NCI-H510A treated with DMSO at 0.1 percent for 48 hours (cell line): ENCODE measurements around the gene CPNE5.

Source experiments
- DNase-seq: peaks from one replicate; lab custom pipeline; 2025; lab: John Stamatoyannopoulos, UW

Gene CPNE5

DNA sequence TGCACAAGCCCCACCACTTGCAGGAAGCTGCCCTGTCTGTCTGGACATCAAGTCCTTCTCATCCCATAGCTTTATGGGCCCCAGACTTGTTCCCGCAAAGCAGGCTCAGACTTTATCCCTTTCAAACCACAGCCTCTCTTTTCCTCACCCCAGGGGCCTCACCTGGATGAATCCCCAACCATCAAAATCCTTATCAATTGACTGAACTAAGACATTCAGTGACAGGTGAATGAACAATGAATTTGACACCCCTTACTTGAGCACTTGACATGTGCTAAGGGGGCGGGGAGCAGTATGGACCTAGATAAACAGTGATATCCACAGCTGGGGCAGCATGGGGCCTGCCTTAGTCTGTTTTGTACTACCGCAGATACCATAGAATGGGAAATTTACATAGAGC, 136.6 kb downstream of the CPNE5 start:
- DNase-seq: no peak

- DNase-seq: peak; percentile 46
These were observed 137.7 kb downstream of the CPNE5 start for GRCh38 chr6:36701401-36701991.

GRCh38 chr6:36700831-36701230, 138.4 kb downstream of the CPNE5 start:
- DNase-seq: no peak

DNA sequence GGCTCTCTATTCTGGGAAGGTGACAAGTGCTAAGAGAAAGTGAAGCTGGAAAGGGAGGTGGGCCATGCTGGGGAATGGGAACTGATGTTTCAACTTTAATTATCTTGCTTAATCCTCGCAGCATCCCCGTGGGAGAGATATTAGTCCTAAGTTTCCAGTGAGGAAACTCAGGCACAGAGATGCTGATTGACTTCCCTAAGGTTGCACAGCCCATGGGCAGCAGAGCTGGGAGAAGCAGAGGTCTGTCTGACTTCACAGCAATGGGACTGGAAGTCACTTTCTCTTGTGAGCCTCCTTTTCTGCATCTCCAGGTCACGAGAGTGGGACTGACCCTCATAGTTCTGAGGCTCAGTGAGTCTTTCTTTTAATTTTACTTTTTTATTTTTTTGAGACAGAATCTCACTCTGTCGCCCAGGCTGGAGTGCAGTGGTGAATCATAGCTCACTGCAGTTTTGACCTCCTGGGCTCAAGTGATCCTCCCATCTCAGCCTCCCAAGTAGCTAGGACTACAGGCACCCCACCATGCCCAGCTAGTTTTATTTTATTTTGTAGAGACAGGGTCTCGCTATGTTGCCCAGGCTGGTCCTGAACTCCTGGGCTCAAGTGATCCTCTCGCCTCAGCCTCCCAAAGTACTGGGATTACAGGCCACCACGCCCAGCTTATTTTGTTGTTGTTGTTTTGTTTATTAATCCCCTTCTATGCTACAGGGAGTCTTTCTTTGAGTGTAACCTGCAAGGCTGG, 139.0 kb downstream of the CPNE5 start:
- no peak for DNase-seq

DNA sequence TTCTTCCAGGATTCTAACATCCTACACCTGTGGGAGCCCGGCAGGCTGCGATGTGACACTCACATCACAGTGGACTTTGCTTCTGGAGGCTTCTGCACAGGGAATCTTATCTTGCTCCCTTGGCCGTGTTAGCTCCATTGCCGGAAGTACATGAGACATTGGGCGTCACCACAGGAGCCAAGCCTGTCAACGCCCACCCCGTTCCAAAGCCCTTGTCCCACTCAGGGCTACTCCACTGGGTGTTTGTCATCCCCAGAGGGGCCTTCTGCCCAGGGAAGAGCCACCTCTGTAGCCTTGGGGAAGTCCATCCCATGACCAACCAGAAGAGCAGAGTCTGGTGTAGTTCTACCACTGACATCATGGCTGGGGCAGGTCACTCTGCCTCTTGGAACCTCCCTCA, 139.9 kb downstream of the CPNE5 start:
- no peak for DNase-seq

GRCh38 chr6:36698871-36699271, 140.4 kb downstream of the CPNE5 start:
- no peak for DNase-seq

GRCh38 chr6:36698196-36698595, 141.0 kb downstream of the CPNE5 start:
- DNase-seq: no peak

DNA sequence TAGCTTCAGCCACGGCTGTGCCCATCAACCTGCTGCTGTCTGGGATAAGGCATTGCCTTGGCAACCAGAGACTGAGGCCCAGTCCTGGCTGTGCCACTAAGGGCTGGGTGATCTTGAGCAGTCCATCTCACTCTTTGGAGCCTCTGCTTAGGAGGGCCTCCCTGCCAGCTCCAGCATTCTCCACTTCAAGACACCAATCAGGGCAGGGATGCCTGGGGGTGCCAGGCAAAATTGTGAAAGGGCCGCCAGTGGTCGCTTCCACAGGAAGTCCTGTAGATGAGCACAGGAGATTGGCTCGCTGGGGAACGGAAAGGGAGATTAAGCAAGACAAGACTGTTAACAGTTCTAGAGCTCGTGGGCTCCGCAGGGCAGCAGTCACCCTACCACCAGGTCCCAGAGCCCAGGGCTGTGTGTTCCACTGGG, 141.8 kb downstream of the CPNE5 start, which contains the start of gene RAB44:
Gene RAB44, plus strand, starts transcription at position 346 of the 423 bp plus-strand sequence. CDS start 6,410 bp downstream, outside the sequence.
- no peak for DNase-seq

DNA sequence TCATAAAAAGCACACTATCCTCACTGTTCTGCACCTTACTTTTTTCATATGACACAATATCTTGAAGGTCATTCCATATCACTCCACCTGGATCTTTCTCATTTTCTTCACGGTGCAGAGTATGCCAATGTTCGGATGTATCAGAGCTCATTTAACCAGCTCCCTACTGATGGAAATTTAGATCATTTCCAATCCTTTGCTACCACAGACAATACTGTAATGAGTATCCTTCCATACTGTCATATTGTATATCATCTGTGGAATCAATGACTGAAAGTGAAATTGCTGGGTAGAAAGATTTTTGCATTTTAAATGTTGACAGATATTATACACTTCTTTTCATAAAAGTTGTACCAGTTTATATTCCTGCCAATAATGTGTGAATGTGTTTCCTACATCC, 143.8 kb downstream of the CPNE5 start:
- DNase-seq: no peak

DNA sequence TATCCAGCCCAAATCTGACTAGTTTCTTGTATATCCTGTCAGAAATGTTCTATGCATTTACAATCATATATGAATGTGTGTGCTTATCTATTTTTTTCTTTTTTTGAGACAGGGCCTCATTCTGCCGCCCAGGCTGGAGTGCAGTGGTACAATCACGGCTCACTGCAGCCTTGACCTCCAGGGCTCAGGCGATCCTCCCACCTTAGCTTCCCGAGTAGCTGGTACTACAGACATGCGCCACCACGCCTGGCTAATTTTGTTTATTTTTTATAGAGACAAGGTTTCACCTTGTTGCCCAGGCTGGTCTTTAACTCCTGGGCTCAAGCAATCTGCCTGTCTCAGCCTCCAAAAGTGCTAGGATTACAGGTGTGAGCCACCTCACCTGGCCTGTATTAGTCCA, 144.6 kb downstream of the CPNE5 start:
- DNase-seq: no peak

GRCh38 chr6:36692861-36693702, 146.2 kb downstream of the CPNE5 start:
- no peak for DNase-seq

GRCh38 chr6:36692220-36692619, 147.0 kb downstream of the CPNE5 start:
- DNase-seq: no peak

DNA sequence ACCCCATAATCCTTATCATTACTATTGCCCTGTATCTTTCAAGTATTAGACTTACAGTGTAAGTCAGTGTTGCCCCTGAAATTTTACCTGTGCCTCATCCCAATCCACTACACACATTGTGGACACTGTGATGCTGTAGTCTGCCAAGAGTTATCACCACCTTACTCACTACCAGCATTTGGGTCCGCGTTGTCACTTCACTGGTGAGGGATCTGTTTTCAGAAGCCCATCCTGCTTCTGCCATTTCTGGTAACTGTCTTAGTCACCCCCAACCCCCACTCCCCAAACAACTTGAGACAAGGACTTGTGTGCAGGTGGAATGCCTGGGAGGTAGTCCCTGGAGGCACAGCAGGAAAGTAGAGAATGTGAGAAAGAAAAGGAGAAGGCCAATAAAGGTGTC, 147.6 kb downstream of the CPNE5 start:
- DNase-seq: no peak

GRCh38 chr6:36691011-36691410, 148.2 kb downstream of the CPNE5 start:
- no peak for DNase-seq
